Endothelial cell (in vitro differentiated cells): ENCODE results near the gene TGFB3. TPM values are rescaled to one million over a fixed set of nuclear protein-coding genes. Genes with fewer than 3 reads are reported as not detected.

Source experiments
- DNase-seq: peaks from one replicate; pipeline ENCODE4 v3.0.0; 2021; ENCODE audit warnings: low spot score
- H3K27ac Mint-ChIP-seq: one replicate; pipeline ENCODE4 v1.8.0; 2021; ENCODE audit warnings: mixed read lengths, inconsistent platforms; ENCODE audit not compliant: unreplicated experiment
- H3K27me3 Mint-ChIP-seq: one replicate; pipeline ENCODE4 v1.8.0; 2021; ENCODE audit warnings: mild to moderate bottlenecking, moderate library complexity, mixed read lengths, inconsistent platforms; ENCODE audit not compliant: unreplicated experiment
- H3K36me3 Mint-ChIP-seq: one replicate; pipeline ENCODE4 v1.8.0; 2021; ENCODE audit warnings: mild to moderate bottlenecking, low read depth, mixed read lengths, inconsistent platforms; ENCODE audit not compliant: unreplicated experiment
- H3K4me1 Mint-ChIP-seq: one replicate; pipeline ENCODE4 v1.8.0; 2021; ENCODE audit warnings: mild to moderate bottlenecking, mixed read lengths, inconsistent platforms; ENCODE audit not compliant: unreplicated experiment
- H3K4me3 Mint-ChIP-seq: one replicate; pipeline ENCODE4 v1.8.0; 2021; ENCODE audit warnings: mild to moderate bottlenecking, mixed read lengths, inconsistent platforms; ENCODE audit not compliant: unreplicated experiment
- H3K9me3 Mint-ChIP-seq: one replicate; pipeline ENCODE4 v1.8.0; 2021; ENCODE audit warnings: mixed read lengths, inconsistent platforms; ENCODE audit not compliant: unreplicated experiment
- CTCF ChIP-seq: fragments of 200-600 bp; sonication (generic); IDR thresholded peaks from one replicate; pipeline ENCODE4 v1.5.0; 2021; ENCODE audit warnings: antibody characterized with exemption; ENCODE audit not compliant: unreplicated experiment
- total RNA-seq: library from RNA; stranded (reverse); fragmentation: NEBNext Ultra II Directional; extraction: Animal tissue kit (Norgen Biotek cat#: 25700); gene quantifications from one replicate; pipeline ENCODE4 v1.2.1, GENCODE V29; 2021; ENCODE audit not compliant: unreplicated experiment

TGFB3 gene
- total RNA-seq, 1 donor from 2014 or later, result 1.5 TPM

- Mint-ChIP-seq H3K27me3 (peaks cover 11% of the 10 kb centered on the region), H3K27ac (no peak overlapping the region), H3K36me3 (no peaks in the 10 kb centered on the region), H3K4me3 (peak overlapping the region; percentile 92), H3K9me3 (no peaks in the 10 kb centered on the region), H3K4me1 (peaks cover 24% of the 10 kb centered on the region)
- peak; percentile 35 for TF ChIP-seq CTCF
- peak; percentile 83 for DNase-seq
Observed at GRCh38 chr14:75982266-75983018, 647 bp upstream of the TGFB3 start.

- H3K4me1 Mint-ChIP-seq, result peaks cover 21% of the 10 kb centered on the region
- H3K4me3 Mint-ChIP-seq, result peak overlapping the region; percentile 92
Observed at GRCh38 chr14:75980856-75981255, 939 bp downstream of the TGFB3 start.

GRCh38 chr14:75979648-75980565, 1.9 kb downstream of the TGFB3 start:
- no peak for TF ChIP-seq CTCF
- H3K4me1 Mint-ChIP-seq, result peaks cover 18% of the 10 kb centered on the region
- H3K27me3 Mint-ChIP-seq, result peaks cover 11% of the 10 kb centered on the region
- no peak overlapping the region for H3K4me3 Mint-ChIP-seq
- no peak for DNase-seq
- H3K36me3 Mint-ChIP-seq, result no peaks in the 10 kb centered on the region
- H3K9me3 Mint-ChIP-seq, result no peaks in the 10 kb centered on the region
- H3K27ac Mint-ChIP-seq, result no peak overlapping the region

More at GRCh38 chr14:75980856-75981255, 939 bp downstream of the TGFB3 start:
- Mint-ChIP-seq H3K27me3 (peaks cover 11% of the 10 kb centered on the region), H3K36me3 (no peaks in the 10 kb centered on the region), H3K9me3 (no peaks in the 10 kb centered on the region), H3K27ac (no peak overlapping the region)
- TF ChIP-seq CTCF, result no peak
- no peak for DNase-seq

GRCh38 chr14:75979071-75979571, 2.7 kb downstream of the TGFB3 start:
- TF ChIP-seq CTCF, result peak; percentile 53
- DNase-seq, result peak; percentile 53
- H3K27me3 Mint-ChIP-seq, result peaks cover 9% of the 10 kb centered on the region
- H3K27ac Mint-ChIP-seq, result no peak overlapping the region
- no peak overlapping the region for H3K4me3 Mint-ChIP-seq
- peaks cover 18% of the 10 kb centered on the region for H3K4me1 Mint-ChIP-seq
- no peaks in the 10 kb centered on the region for H3K36me3 Mint-ChIP-seq
- no peaks in the 10 kb centered on the region for H3K9me3 Mint-ChIP-seq
